ENCODE data around the gene F2RL2. TPM values are rescaled to one million over a fixed set of nuclear protein-coding genes. Genes with fewer than 3 reads are reported as not detected.

F2RL2 gene
- total RNA-seq, 6 donors from 2014 or later: 0.34 to 0.46 (median 0.43) TPM; not detected in 3

- H3K9me3 ChIP-seq: no peaks in the 10 kb centered on the region
- no peaks in the 10 kb centered on the region for H3K27me3 ChIP-seq
- DNase-seq: peak in 1 of 2 donors; percentile 30
- no peaks in the 10 kb centered on the region for H3K36me3 ChIP-seq
- 77 to 82% methylated on average over 6 of the region's 6 CpGs for WGBS, 2 donors
- TF ChIP-seq CTCF (IDR thresholded peaks at IDR 0.05): no peak
- no peak for TF ChIP-seq POLR2AphosphoS5 (IDR thresholded peaks at IDR 0.05)
- TF ChIP-seq EP300 (IDR thresholded peaks at IDR 0.05): no peak
- no peak for TF ChIP-seq POLR2A (IDR thresholded peaks at IDR 0.05)
- no peak overlapping the region for H3K27ac ChIP-seq
- H3K4me1 ChIP-seq: peaks cover 0 to 6% (median 4%) of the 10 kb centered on the region in 4 donors
- ATAC-seq (ENCODE audit: low FRiP score in 2 of 2): peak in 1 of 2 donors; percentile 85
- H3K4me3 ChIP-seq: no peak overlapping the region
These were observed 40.7 kb downstream of the F2RL2 start for GRCh38 chr5:76582230-76583162.

- ATAC-seq (ENCODE audit: low FRiP score in 2 of 2) (no peak), DNase-seq (no peak)
- H3K4me1 ChIP-seq: peaks cover 0 to 6% (median 4%) of the 10 kb centered on the region in 4 donors
- no peaks in the 10 kb centered on the region for H3K9me3 ChIP-seq
- H3K27me3 ChIP-seq: no peaks in the 10 kb centered on the region
- H3K27ac ChIP-seq: no peak overlapping the region
- H3K36me3 ChIP-seq: no peaks in the 10 kb centered on the region
- H3K4me3 ChIP-seq: no peak overlapping the region
- WGBS, 2 donors: 94% methylated on average over 3 of the region's 3 CpGs
- no peak for TF ChIP-seq EP300 (IDR thresholded peaks at IDR 0.05)
- TF ChIP-seq CTCF (IDR thresholded peaks at IDR 0.05): no peak
- no peak for TF ChIP-seq POLR2AphosphoS5 (IDR thresholded peaks at IDR 0.05)
- TF ChIP-seq POLR2A (IDR thresholded peaks at IDR 0.05): no peak
These were observed 42.2 kb downstream of the F2RL2 start for GRCh38 chr5:76580981-76581380.

- DNase-seq (no peak), ATAC-seq (ENCODE audit: low FRiP score in 2 of 2) (no peak)
- TF ChIP-seq CTCF (IDR thresholded peaks at IDR 0.05): no peak
- TF ChIP-seq EP300 (IDR thresholded peaks at IDR 0.05): no peak
- TF ChIP-seq POLR2A (IDR thresholded peaks at IDR 0.05): no peak
- TF ChIP-seq POLR2AphosphoS5 (IDR thresholded peaks at IDR 0.05): no peak
- no peaks in the 10 kb centered on the region for H3K27me3 ChIP-seq
- no peaks in the 10 kb centered on the region for H3K9me3 ChIP-seq
- H3K27ac ChIP-seq: no peak overlapping the region
- no peak overlapping the region for H3K4me3 ChIP-seq
- no peaks in the 10 kb centered on the region for H3K36me3 ChIP-seq
- WGBS, 2 donors: 74 to 75% methylated on average over 7 of the region's 7 CpGs
- H3K4me1 ChIP-seq: peaks cover 0 to 6% (median 4%) of the 10 kb centered on the region in 4 donors
These were observed 43.9 kb downstream of the F2RL2 start for GRCh38 chr5:76579166-76579937.

- Histone ChIP-seq H3K4me1 (peaks cover 0 to 5% (median 0%) of the 10 kb centered on the region in 4 donors), H3K9me3 (no peaks in the 10 kb centered on the region), H3K27ac (no peak overlapping the region), H3K27me3 (no peaks in the 10 kb centered on the region), H3K4me3 (no peak overlapping the region), H3K36me3 (no peaks in the 10 kb centered on the region)
- TF ChIP-seq POLR2A (IDR thresholded peaks at IDR 0.05) (no peak), CTCF (IDR thresholded peaks at IDR 0.05) (no peak), POLR2AphosphoS5 (IDR thresholded peaks at IDR 0.05) (no peak), EP300 (IDR thresholded peaks at IDR 0.05) (no peak)
- DNase-seq (no peak), ATAC-seq (ENCODE audit: low FRiP score in 2 of 2) (no peak)
- WGBS, 2 donors: 86 to 88% methylated on average over 4 of the region's 4 CpGs
These were observed 46.2 kb downstream of the F2RL2 start for GRCh38 chr5:76576996-76577395.
